Hair follicle dermal papilla cell (primary cell): ENCODE data around the gene CD151. TPM values are rescaled to one million over a fixed set of nuclear protein-coding genes. Genes with fewer than 3 reads are reported as not detected.

Source experiments
- small RNA-seq: library from RNA; depleted of rRNA; stranded (forward); fragments of <200 nt; gene quantifications from one replicate; pipeline ENCODE3, GENCODE V24; 2012
- total RNA-seq: library from RNA; depleted of rRNA; stranded (reverse); fragments of >200 nt; gene quantifications from 2 replicates; pipeline ENCODE4 v1.2.3, GENCODE V29; 2012

Gene CD151
- total RNA-seq = 283 and 456 TPM in 2 replicates

DNA sequence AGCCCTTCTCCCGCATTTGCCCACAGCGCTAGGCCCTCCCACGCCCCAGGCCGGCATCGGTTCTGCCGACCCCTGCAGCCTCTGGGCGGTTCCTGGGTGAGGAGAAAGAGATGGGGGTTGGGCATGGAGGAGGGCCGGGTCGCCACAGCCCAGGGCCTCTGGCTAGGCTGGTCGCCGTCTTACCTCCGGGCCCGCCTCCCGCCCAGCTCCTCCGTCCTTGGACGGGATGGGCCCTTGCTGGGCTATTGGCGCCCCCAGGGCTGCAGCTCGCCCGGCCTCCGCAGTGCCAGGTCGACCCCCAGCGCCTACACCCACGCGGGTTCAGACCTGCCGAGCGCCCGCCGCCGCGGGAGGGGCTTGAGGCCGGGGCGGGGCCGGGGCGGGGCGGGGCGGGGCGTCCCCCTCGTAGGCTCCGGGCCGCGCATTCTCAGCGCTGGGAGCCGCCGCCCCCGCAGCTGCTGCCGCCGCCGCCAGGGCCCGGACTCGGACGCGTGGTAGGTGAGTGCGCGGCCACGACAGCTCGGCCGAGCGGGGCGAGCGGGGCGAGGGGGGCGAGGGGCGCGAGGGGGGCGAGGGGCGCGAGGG lies at the start of gene CD151:
Gene CD151 (plus strand): TSS at position 424 of the 585 bp plus-strand sequence. CDS start 3,118 bp downstream, outside the sequence.

DNA sequence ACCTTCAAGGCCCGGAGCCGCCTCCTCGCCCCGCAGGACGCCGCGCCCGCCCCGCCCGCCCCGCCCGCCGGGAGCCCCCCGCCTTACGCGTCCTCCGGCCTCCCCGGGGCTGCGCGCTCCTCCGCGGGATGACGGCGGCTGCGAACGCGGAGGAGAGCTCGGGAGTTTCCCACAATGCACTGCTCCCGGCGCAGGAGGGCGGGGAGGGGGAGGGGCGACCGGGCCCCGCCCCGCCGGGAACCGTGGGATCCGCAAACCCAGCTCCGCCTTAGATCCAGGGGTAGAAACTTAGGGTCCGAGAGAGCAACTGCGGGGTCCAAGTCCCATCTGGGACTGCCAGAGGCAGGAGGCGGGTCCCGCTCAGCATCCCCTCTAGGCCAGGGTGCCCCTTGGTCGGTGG lies 42.8 kb upstream of the CD151 start, which contains the start of gene CEND1:
Gene CEND1 (minus strand): TSS at position 148 of the 400 bp plus-strand sequence. CDS start 1,514 bp downstream, outside the sequence.

DNA sequence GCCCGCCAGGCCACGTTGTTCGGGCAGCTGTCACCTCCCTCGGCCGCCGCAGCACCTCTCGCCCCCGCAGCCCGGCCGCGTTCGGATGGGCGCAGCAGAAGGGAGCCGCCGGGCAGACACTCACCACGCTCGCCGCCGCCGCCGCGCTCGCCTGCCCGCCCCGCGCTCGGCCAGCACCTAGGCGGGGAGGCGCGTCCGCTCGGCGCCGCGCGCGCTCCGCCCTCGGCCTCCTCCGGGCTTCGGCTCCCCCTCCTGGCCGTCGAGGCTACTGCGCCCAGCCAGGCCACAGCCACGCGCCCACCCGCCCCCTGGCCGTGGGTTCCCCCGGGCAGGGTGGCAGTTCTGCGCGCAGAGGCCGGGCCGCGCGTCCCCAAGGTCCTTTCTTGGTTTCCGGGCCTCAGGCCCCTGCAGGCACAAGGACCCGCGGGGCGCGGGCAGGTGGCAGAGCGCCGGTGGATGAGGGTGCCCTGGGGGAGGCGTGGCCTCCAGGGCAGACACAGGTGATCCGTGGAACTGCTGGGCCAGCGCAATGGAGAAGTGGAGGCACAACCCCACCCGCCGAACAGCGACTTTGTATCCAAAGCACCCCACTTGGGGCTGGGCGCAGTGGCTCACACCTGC lies 34.5 kb upstream of the CD151 start, which contains the start of gene SLC25A22:
Gene SLC25A22 (minus strand): TSS at position 189 of the 621 bp plus-strand sequence. CDS start 3,275 bp downstream, outside the sequence.

DNA sequence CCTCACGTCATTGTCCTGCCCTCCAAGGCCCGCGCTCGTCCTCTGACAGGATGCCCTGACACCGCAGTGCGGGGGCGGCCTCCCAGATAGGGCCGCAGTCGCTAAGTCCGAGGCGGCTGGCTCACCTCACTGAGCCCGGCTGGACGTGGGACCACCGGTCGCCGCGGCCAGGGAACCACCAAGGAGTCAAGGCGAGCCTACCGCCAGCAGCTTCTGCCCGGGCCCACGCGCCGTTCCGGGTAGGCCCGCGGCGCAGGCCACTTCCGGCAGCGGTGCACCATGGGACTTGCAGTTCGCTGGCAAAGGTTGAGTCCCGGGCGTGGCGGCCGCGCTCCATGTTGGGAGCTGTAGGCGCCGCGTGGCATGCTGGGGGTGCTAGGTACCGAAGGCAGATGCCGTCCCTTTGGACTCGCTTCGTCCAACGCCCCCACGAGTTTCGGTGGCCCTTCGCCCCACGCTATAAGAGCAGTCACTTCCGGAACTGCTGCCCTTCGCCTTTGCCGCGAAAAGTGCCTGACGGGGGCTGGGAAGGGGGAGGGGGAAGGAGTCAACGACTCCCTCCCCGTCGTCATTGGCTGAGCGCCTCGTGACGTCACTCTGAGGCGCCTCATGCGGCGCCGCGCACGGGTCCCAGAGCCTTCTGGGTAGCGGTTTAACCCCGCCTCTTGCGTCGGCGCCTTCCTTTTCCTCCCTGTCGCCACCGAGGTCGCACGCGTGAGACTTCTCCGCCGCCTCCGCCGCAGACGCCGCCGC lies 23.3 kb upstream of the CD151 start, which contains the start of gene RPLP2:
Gene RPLP2 (plus strand): TSS at position 681 of the 753 bp plus-strand sequence. CDS start 268 bp downstream, outside the sequence.

DNA sequence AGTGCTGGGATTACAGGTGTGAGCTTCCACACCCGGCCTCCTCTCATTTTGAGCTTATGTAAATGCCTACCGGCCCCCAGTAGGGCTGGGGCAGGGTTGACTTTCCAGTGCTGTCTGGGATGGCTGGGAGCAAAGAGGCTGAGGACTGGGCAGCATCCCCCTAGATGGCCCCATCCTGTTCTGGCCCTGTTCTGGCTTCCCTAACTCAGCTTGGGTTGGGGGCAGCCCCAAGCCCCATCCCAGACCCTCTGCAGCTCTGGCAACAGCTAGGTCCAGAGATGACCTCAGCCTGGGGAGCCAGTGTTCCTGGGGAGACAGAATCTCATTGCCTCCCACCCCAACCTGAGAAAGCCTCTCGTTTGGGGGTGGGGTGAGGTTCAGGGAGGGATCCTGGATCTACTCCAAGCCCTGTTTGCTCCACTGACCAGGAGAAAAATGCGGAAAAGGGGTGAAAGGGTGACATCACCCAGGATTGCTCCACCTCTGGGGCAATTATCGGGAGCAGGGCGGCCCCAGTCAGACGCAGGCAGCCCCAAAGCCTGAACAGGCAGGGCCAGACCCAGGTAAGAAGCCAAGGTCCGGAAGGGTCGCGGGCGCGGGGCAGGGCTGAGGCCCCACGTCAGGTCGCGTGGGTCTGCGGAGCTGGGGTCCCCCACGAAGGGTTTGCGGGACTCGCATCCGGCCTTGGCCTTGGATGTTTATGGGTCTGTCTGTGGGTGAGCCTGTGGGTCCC lies 14.2 kb upstream of the CD151 start, which contains the start of gene PNPLA2:
Gene PNPLA2 (plus strand): TSS at position 519 of the 733 bp plus-strand sequence. CDS start 805 bp downstream, outside the sequence.

DNA sequence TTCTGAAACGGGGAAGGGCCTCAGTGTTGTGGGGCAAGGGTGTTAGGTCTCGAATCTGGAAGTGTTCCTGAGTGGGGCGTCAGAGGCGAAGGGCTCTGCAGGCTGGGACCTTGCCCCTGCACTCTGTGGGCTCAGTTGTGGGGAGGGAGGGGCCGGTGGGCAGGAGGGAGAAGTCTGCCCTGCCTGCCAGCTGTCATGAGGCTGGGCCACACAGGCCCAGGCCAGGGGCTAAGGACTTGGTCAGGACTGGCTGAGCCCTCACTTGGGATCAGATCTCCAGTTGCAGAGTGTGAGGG lies 4.9 kb upstream of the CD151 start, which contains the start of gene CRACR2B:
Gene CRACR2B (plus strand): TSS at position 23 of the 296 bp plus-strand sequence. CDS start 689 bp downstream, outside the sequence.

DNA sequence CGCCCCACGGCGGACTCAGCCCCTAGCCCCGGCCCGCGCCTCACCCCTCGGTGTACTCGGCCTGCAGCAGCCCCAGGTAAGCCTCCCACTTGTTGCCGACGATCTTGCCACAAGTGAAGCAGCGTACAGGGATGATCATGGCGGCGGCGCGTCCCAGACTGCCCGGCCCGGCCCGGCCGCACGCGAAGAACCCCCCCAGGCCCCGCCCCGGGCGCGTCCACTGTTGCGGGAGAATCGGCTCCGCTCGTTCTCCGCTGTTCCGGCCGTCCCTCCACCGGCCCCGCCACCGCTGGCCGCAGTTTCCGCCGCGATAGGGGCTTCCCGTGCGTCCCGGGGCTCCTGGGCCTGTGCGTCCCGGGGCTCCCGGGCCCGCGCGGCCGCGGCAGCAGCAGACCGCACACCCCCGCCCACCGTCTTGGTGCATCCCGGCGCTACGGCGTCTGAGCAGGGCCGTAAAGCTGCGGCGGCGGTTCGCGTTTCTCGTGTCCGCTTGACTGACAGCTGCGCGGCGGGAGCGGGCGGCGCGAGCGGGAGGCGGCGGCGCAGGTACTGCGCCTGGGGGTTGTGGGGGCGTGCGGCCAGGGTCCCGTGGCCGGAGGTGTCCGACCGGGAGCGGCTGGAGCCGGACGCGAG lies 9.7 kb downstream of the CD151 start, which contains the start of the genes POLR2L and TSPAN4:
Gene POLR2L (minus strand): TSS at position 160 of the 633 bp plus-strand sequence. CDS start 21 bp downstream, at position 139.
Gene TSPAN4 (plus strand): TSS at position 483 of the 633 bp plus-strand sequence. CDS start 7,453 bp downstream, outside the sequence.

Small RNAs within 50 kb of the gene (small RNA-seq; reads per million reads assigned to genes)
- gene SNORA52 = not detected

Other genes with a start within 250 kb of the CD151 start
- gene IRF7, start 217.0 kb upstream of the CD151 start, total RNA-seq = 10.6 and 18.5 TPM in 2 replicates
- gene CDHR5, start 208.0 kb upstream of the CD151 start, total RNA-seq = not detected in 2 replicates
- gene SCT, start 205.8 kb upstream of the CD151 start, total RNA-seq = not detected in 2 replicates
- gene DRD4, start 195.7 kb upstream of the CD151 start, total RNA-seq = 0.12 and 0.32 TPM in 2 replicates
- 37.0 and 40.8 TPM in 2 replicates for gene DEAF1, start 137.7 kb upstream of the CD151 start, total RNA-seq
- 8.9 and 17.2 TPM in 2 replicates for gene TMEM80, start 137.1 kb upstream of the CD151 start, total RNA-seq
- 19.3 and 31.7 TPM in 2 replicates for gene EPS8L2, start 126.7 kb upstream of the CD151 start, total RNA-seq
- gene TALDO1, start 85.5 kb upstream of the CD151 start, total RNA-seq = 92.8 and 94.2 TPM in 2 replicates
- gene GATD1, start 55.5 kb upstream of the CD151 start, total RNA-seq = 48.3 and 49.3 TPM in 2 replicates
- 0.97 and 1.9 TPM in 2 replicates for gene CEND1, start 42.9 kb upstream of the CD151 start, total RNA-seq
- gene SLC25A22, start 34.7 kb upstream of the CD151 start, total RNA-seq = 14.2 and 17.4 TPM in 2 replicates
- 4.4 and 5.6 TPM in 2 replicates for gene PIDD1, start 27.7 kb upstream of the CD151 start, total RNA-seq
- 47.4 and 134 TPM in 2 replicates for gene RPLP2, start 23.0 kb upstream of the CD151 start, total RNA-seq
- 29.4 and 33.1 TPM in 2 replicates for gene PNPLA2, start 14.0 kb upstream of the CD151 start, total RNA-seq
- 0.32 and 0.85 TPM in 2 replicates for gene CRACR2B, start 5.0 kb upstream of the CD151 start, total RNA-seq
- 67.7 and 69.6 TPM in 2 replicates for gene POLR2L, start 9.6 kb downstream of the CD151 start, total RNA-seq
- gene TSPAN4, start 9.9 kb downstream of the CD151 start, total RNA-seq = 129 and 138 TPM in 2 replicates
- gene CHID1, start 77.9 kb downstream of the CD151 start, total RNA-seq = 63.4 and 63.6 TPM in 2 replicates
- 50.4 and 60.7 TPM in 2 replicates for gene AP2A2, start 92.9 kb downstream of the CD151 start, total RNA-seq
- not detected in 2 replicates for gene MUC6, start 203.8 kb downstream of the CD151 start, total RNA-seq
- gene MUC2, start 241.9 kb downstream of the CD151 start, total RNA-seq = not detected in 2 replicates